Ectodermal cell (in vitro differentiated cells): Measurements from ENCODE around the gene EIF4E3.

ENCODE experiments used
- H3K27ac ChIP-seq: 2 replicates; pipeline ENCODE4 v1.7.0; 2013; ENCODE audit warnings: mild to moderate bottlenecking, low read depth, low read length; ENCODE audit not compliant: insufficient read depth, poor library complexity, severe bottlenecking
- H3K27me3 ChIP-seq: 2 replicates; pipeline ENCODE4 v1.7.0; 2013; ENCODE audit warnings: mild to moderate bottlenecking, low read length; ENCODE audit not compliant: insufficient read depth, control insufficient read depth, poor library complexity, severe bottlenecking
- H3K36me3 ChIP-seq: one replicate; pipeline ENCODE4 v1.7.0; 2013; ENCODE audit warnings: low read length; ENCODE audit not compliant: control insufficient read depth, insufficient read depth
- H3K4me1 ChIP-seq: one replicate; pipeline ENCODE4 v1.7.0; 2013; ENCODE audit warnings: low read length; ENCODE audit not compliant: control insufficient read depth, insufficient read depth
- H3K4me3 ChIP-seq: 2 replicates; pipeline ENCODE4 v1.7.0; 2013; ENCODE audit warnings: low read depth, low read length, control low read depth; ENCODE audit not compliant: insufficient read depth
- H3K9me3 ChIP-seq: 2 replicates; pipeline ENCODE4 v1.7.0; 2013; ENCODE audit warnings: mild to moderate bottlenecking, low read length, moderate library complexity; ENCODE audit not compliant: control insufficient read depth
- WGBS, 2 experiments: methylation state at CpG; one replicate each; pipeline ENCODE4 v1.1.7; 2013; ENCODE audit warnings: missing lambda C conversion rate in 2 of 2; 5-methylcytosine and 5-hydroxymethylcytosine counted together

EIF4E3 gene

GRCh38 chr3:71708476-71709105 is 16.6 kb downstream of the EIF4E3 start:
- H3K27me3 ChIP-seq, result no peaks in the 10 kb centered on the region
- H3K4me1 ChIP-seq, result peaks cover 6% of the 10 kb centered on the region
- H3K9me3 ChIP-seq, result no peaks in the 10 kb centered on the region
- no peak overlapping the region for H3K27ac ChIP-seq
- no peaks in the 10 kb centered on the region for H3K36me3 ChIP-seq
- 91 to 93% methylated on average over 7 of the region's 7 CpGs for WGBS, 2 experiments
- H3K4me3 ChIP-seq, result no peak overlapping the region

GRCh38 chr3:71707595-71707994 is 17.6 kb downstream of the EIF4E3 start:
- H3K4me3 ChIP-seq, result no peak overlapping the region
- H3K36me3 ChIP-seq, result no peaks in the 10 kb centered on the region
- no peaks in the 10 kb centered on the region for H3K27me3 ChIP-seq
- no peaks in the 10 kb centered on the region for H3K9me3 ChIP-seq
- H3K4me1 ChIP-seq, result peaks cover 6% of the 10 kb centered on the region
- 94 to 96% methylated on average over 5 of the region's 5 CpGs for WGBS, 2 experiments
- H3K27ac ChIP-seq, result no peak overlapping the region

DNA sequence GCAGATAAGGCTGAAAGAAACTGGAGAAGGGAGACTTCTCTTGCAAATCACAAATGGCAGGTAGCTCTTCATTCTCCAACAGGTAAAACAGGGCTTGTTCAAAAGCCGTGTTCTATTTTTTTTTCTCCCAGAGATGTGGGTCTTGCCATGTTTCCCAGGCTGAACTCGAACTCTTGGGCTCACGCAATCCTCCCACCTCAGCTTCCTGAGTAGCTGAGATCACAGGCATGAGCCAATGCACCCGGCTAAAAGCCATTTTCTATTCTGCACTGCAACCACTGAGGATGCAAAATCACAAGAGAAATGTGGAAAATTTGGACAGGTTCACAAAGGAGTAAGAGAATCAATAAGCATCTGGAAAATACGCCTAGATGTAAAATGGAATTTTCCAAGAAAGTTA is 19.5 kb downstream of the EIF4E3 start:
- 91 to 95% methylated on average over 5 of the region's 5 CpGs for WGBS, 2 experiments

DNA sequence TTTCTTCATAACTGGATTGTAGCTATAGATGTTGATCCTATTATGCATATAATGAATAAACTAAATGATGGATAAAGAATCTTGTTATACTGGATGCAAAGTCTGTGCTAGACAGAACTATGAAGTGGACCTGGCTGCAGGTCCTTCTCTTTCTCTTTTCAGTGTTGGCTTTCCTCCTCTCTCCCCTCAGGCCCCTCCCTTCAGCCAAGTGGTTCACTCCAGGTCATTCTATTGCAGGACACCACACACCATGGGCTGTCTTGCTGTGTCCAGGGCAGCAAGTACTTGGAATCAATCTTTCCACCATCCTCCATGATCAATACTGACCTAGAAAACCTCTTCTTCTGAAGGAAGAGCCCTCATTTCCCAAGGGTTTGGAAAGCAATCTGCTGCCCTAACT is 20.3 kb downstream of the EIF4E3 start:
- H3K9me3 ChIP-seq, result no peaks in the 10 kb centered on the region
- H3K36me3 ChIP-seq, result no peaks in the 10 kb centered on the region
- H3K27me3 ChIP-seq, result no peaks in the 10 kb centered on the region
- no peak overlapping the region for H3K27ac ChIP-seq
- H3K4me3 ChIP-seq, result no peak overlapping the region
- H3K4me1 ChIP-seq, result peaks cover 6% of the 10 kb centered on the region

More for the DNA sequence above, 19.5 kb downstream of the EIF4E3 start:
- no peaks in the 10 kb centered on the region for H3K9me3 ChIP-seq
- no peaks in the 10 kb centered on the region for H3K27me3 ChIP-seq
- peaks cover 6% of the 10 kb centered on the region for H3K4me1 ChIP-seq
- H3K4me3 ChIP-seq, result no peak overlapping the region
- H3K27ac ChIP-seq, result no peak overlapping the region
- no peaks in the 10 kb centered on the region for H3K36me3 ChIP-seq

- Histone ChIP-seq H3K36me3 (no peaks in the 10 kb centered on the region), H3K9me3 (no peaks in the 10 kb centered on the region), H3K4me1 (peaks cover 6% of the 10 kb centered on the region), H3K27me3 (no peaks in the 10 kb centered on the region), H3K4me3 (no peak overlapping the region), H3K27ac (no peak overlapping the region)
- WGBS, 2 experiments, result 69 to 78% methylated on average over 2 of the region's 2 CpGs
Observed at GRCh38 chr3:71703797-71704196, 21.4 kb downstream of the EIF4E3 start.

DNA sequence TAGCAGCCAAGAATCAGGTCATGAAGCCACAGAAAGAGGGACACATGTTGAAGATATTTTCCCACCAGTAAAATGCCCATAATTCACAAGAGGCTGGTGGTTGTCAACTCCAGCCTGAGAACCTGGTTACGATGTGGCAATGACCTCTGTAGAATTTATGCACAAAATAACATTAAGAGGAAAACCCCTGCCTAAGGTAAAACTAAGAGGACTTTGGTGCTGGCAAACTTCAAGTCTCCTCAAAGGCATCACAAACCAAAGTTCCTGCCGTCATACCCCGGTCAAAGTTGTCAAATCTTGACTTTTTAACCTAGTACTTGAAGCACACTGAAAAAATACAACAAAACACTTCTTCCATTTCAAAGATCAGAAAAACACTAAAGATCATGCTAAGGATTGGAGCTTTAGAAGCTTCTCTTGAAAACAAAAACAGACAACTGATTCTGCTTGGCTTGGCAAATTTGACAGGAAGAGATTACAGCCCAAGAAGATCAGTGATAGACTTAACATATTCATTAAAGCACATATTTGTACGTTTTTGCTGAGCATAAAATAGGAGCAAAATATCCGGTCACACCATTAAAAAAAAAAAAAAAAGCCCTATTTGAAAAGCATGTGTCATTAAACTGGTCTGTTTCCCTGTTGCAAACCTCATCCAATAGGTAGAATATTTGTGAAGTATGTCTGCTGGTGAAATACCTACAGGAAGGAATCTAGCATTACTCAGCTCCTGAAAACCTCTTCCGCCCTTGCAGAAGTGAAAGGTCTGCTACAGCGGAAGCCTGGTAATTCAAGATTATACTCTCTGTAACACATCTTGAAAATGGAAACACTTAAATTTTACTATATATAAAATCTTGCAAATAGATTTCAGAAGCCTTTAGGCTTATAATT is 22.8 kb downstream of the EIF4E3 start:
- H3K4me3 ChIP-seq, result no peak overlapping the region
- H3K27ac ChIP-seq, result no peak overlapping the region
- H3K4me1 ChIP-seq, result peaks cover 6% of the 10 kb centered on the region
- no peaks in the 10 kb centered on the region for H3K27me3 ChIP-seq
- no peaks in the 10 kb centered on the region for H3K9me3 ChIP-seq
- H3K36me3 ChIP-seq, result no peaks in the 10 kb centered on the region
- 96 to 98% methylated on average over 5 to 7 of the region's 7 CpGs for WGBS, 2 experiments

DNA sequence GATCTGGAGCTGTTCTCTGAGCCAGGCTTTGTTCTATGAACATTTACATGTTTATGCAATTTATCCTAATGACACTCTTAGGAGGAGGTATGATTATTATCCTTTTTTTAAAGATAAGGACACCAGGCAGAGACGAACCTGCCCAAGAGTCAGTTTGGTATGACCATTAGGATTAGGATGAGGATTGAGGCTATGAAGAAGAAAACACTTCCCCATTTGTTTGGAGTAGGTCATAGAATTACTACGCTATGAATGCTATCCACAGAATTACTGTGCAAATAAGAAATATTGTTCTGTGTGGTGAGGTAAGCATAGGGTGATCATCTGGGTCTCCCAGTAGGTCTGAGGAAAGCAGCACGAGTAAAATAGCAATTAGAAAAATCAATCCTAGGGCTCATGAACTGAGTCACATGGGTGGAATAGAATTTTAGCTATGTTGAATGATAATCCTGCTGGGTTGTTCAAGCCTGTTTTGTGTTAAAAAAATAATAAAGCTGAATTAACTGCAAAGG is 23.9 kb downstream of the EIF4E3 start:
- Histone ChIP-seq H3K27me3 (no peaks in the 10 kb centered on the region), H3K36me3 (no peaks in the 10 kb centered on the region), H3K9me3 (no peaks in the 10 kb centered on the region), H3K4me3 (no peak overlapping the region), H3K27ac (no peak overlapping the region), H3K4me1 (peaks cover 6% of the 10 kb centered on the region)
- 92 to 96% methylated on average over 3 of the region's 3 CpGs for WGBS, 2 experiments

- Histone ChIP-seq H3K9me3 (no peaks in the 10 kb centered on the region), H3K4me1 (peaks cover 7% of the 10 kb centered on the region), H3K4me3 (no peak overlapping the region), H3K27me3 (no peaks in the 10 kb centered on the region), H3K27ac (no peak overlapping the region), H3K36me3 (no peaks in the 10 kb centered on the region)
- WGBS, 2 experiments, result 93 to 97% methylated on average over 7 of the region's 7 CpGs
Observed at GRCh38 chr3:71695000-71695482, 30.2 kb downstream of the EIF4E3 start.

GRCh38 chr3:71694358-71694999 is 30.7 kb downstream of the EIF4E3 start:
- H3K4me1 ChIP-seq, result peaks cover 7% of the 10 kb centered on the region
- H3K4me3 ChIP-seq, result no peak overlapping the region
- WGBS, 2 experiments, result 93 to 95% methylated on average over 4 of the region's 4 CpGs
- no peaks in the 10 kb centered on the region for H3K27me3 ChIP-seq
- no peak overlapping the region for H3K27ac ChIP-seq
- no peaks in the 10 kb centered on the region for H3K9me3 ChIP-seq
- H3K36me3 ChIP-seq, result no peaks in the 10 kb centered on the region

DNA sequence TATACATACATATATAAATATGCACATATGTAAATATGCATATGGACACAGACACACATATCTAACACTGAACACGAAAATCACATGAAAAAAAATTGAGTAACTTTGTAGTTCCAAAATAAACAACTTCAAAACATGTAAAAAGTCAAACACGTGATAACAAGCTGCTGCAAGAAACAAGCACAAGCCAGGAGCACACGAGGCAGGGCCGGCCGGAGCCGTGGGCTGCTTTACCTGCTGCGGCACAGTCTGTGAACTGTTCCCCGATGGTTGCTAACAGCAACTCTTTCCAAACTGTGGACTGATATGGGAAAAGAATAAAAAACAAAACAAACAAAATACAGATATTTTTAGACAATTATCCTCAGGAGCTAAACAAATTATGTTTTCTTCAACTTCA is 31.6 kb downstream of the EIF4E3 start:
- Histone ChIP-seq H3K36me3 (no peaks in the 10 kb centered on the region), H3K27ac (no peak overlapping the region), H3K4me3 (no peak overlapping the region), H3K27me3 (no peaks in the 10 kb centered on the region), H3K9me3 (no peaks in the 10 kb centered on the region), H3K4me1 (peaks cover 7% of the 10 kb centered on the region)
- 87 to 90% methylated on average over 8 of the region's 8 CpGs for WGBS, 2 experiments
